GM19043 (cell line): ENCODE measurements around the gene APLP2.
"Not testable (repeated sequence)": the region's sequence is repeated elsewhere in the genome, so short reads cannot be mapped to it uniquely, and the experiment has no call there.

ENCODE experiments used
- ATAC-seq: cut with Tn5 transposase; IDR thresholded peaks from one replicate; pipeline ENCODE4 v1.9.1; 2021; ENCODE audit warnings: low read depth; ENCODE audit not compliant: unreplicated experiment

Gene APLP2

GRCh38 chr11:130187096-130187495 is 117.4 kb downstream of the APLP2 start:
- no peak for ATAC-seq

DNA sequence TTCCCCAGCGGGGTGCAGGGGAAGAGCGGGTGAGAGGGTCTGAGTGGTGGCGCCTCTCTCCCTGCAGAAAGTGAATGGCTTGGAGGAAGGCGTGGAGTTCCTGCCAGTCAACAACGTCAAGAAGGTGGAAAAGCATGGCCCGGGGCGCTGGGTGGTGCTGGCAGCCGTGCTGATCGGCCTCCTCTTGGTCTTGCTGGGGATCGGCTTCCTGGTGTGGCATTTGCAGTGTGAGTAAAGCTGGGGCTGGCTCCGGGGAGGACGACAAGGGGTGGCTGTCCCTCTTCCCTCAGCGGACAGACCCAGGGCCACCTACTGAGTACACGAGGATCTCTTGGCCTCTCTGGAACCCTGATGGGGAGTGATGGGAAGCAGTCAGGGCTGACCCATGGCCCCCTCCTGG is 118.4 kb downstream of the APLP2 start:
- ATAC-seq, result no peak

DNA sequence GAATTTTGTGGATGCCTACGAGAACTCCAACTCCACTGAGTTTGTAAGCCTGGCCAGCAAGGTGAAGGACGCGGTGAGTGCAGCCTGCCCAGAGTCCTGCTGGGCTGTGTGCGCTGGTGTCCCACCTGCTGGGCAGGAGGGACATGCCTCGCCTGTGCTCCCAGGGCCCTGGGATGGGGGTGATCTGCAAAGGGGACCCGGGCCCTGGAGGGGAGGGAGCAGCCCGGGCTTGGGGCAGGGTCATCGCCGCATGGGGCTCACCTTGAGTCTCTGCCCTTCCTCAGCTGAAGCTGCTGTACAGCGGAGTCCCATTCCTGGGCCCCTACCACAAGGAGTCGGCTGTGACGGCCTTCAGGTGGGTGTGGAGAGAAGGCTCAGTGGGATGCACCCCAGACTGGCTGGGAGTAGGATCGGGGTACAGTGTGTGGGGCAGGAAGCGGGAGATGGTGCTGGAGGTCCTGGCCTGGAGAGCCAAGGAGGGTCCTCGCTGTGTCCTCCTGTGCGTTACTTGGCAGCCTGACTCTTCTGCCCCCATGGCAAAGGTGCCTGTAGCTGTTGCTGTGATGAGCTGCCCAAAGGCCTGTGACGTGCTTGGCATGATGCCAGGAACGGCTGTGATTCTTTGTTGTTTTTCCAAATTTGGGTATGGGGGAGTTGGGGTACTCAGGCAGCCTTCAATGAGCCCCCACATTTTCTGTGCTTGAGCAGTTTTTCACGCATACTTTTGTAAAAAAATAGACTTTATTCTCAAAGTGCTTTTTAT is 119.1 kb downstream of the APLP2 start:
- ATAC-seq, result no peak

DNA sequence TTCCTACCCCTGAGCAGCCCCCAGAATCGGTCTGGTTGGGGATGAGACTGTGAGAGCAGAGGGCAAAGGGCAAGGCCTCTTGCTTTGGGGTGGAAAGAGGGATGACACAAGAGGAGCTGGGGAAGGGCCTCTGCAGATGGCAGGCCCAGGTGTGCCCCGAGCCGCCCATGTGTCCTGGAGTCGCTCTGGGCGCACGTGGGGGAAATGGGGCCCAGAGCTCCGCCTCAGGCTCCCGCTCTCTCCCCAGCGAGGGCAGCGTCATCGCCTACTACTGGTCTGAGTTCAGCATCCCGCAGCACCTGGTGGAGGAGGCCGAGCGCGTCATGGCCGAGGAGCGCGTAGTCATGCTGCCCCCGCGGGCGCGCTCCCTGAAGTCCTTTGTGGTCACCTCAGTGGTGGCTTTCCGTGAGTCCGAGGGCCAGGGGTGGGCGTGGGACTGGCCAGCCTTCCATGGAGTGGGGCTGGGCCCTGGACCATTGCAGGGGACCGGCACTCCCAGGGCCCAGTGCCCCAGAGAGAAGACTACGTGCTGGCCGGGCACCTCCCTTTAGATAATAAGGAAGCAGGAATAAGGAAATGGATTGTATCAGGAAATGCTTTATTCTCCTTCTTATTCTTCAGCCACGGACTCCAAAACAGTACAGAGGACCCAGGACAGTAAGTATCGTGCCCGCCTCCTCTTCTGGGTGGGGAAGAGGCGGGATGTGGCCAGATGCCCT is 120.0 kb downstream of the APLP2 start:
- ATAC-seq, result no peak

DNA sequence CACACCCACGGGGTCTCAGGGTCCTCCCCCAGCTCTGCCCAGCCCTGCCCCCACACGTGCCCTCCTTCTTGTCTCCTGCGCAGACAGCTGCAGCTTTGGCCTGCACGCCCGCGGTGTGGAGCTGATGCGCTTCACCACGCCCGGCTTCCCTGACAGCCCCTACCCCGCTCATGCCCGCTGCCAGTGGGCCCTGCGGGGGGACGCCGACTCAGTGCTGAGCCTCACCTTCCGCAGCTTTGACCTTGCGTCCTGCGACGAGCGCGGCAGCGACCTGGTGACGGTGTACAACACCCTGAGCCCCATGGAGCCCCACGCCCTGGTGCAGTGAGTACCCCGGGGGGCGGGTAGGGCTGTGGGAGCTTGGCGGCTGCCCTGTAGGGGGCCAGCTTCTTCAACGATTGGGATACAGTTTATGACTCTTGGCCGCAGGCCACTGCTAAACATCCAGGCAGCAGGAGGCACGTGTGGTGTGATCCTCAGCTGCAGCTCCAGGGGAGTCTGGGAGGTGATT is 120.7 kb downstream of the APLP2 start:
- no peak for ATAC-seq

- ATAC-seq, result no peak
Observed at GRCh38 chr11:130191896-130192295, 122.2 kb downstream of the APLP2 start.

GRCh38 chr11:130192845-130193267 is 123.2 kb downstream of the APLP2 start:
- no peak for ATAC-seq

DNA sequence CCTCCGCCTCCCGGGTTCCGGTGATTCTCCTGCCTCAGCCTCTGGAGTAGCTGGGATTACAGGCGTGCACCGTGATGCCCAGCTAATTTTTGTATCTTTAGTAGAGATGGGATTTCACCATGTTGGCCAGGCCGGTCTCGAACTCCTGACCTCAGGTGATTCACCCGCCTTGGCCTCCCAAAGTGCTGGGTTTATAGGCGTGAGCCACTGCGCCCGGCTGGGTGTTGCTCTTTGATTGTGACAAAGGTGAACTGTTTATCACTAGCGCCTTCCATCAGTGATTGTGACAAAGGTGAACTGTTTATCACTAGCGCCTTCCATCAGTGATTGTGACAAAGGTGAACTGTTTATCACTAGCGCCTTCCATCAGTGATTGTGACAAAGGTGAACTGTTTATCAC is 123.9 kb downstream of the APLP2 start:
- not testable (repeated sequence) for ATAC-seq
